Bronchial epithelial cell (primary cell): ENCODE results near the gene MILR1. TPM values are rescaled to one million over a fixed set of nuclear protein-coding genes. Genes with fewer than 3 reads are reported as not detected.
"Not testable (repeated sequence)": the region's sequence is repeated elsewhere in the genome, so short reads cannot be mapped to it uniquely, and the experiment has no call there.

Experiments
- DNase-seq: peaks from one replicate; pipeline ENCODE4 v3.0.0-alpha.2; 2010; ENCODE audit warnings: low read depth
- FAIRE-seq: peaks from 2 replicates; lab custom pipeline; 2011; peaks lifted over from hg19 to GRCh38; lab: Jason Lieb, UNC
- H3K27me3 ChIP-seq: 2 replicates; pipeline ENCODE4 v1.5.1; 2011; ENCODE audit warnings: low read length; ENCODE audit not compliant: control insufficient read depth, insufficient read depth
- H3K36me3 ChIP-seq: 2 replicates; pipeline ENCODE4 v1.5.1; 2011; ENCODE audit warnings: low read length; ENCODE audit not compliant: control insufficient read depth, insufficient read depth
- H3K4me3 ChIP-seq: 2 replicates; pipeline ENCODE4 v1.5.1; 2011; ENCODE audit warnings: mild to moderate bottlenecking, low read depth, low read length, control low read depth
- total RNA-seq: library from RNA; depleted of rRNA; stranded (reverse); fragments of >200 nt; gene quantifications from 2 replicates; pipeline ENCODE4 v1.2.1, GENCODE V29; 2014
- TF ChIP-seq, protein P1 (sequence below): IDR thresholded peaks from 2 replicates; pipeline ENCODE4 v1.5.1; 2011; ENCODE audit warnings: mild to moderate bottlenecking, moderate library complexity, low read length, control low read depth, inconsistent platforms; ENCODE audit not compliant: insufficient read depth, severe bottlenecking

Gene MILR1
- total RNA-seq, 1 donor from 2014 or later = 0.79 TPM

- TF ChIP-seq, protein P1, sequence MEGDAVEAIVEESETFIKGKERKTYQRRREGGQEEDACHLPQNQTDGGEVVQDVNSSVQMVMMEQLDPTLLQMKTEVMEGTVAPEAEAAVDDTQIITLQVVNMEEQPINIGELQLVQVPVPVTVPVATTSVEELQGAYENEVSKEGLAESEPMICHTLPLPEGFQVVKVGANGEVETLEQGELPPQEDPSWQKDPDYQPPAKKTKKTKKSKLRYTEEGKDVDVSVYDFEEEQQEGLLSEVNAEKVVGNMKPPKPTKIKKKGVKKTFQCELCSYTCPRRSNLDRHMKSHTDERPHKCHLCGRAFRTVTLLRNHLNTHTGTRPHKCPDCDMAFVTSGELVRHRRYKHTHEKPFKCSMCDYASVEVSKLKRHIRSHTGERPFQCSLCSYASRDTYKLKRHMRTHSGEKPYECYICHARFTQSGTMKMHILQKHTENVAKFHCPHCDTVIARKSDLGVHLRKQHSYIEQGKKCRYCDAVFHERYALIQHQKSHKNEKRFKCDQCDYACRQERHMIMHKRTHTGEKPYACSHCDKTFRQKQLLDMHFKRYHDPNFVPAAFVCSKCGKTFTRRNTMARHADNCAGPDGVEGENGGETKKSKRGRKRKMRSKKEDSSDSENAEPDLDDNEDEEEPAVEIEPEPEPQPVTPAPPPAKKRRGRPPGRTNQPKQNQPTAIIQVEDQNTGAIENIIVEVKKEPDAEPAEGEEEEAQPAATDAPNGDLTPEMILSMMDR = no peak
- Histone ChIP-seq H3K27me3 (peaks cover 1% of the 10 kb centered on the region), H3K36me3 (no peaks in the 10 kb centered on the region), H3K4me3 (no peak overlapping the region)
- no peak for DNase-seq
- no peak for FAIRE-seq
These were observed 24.5 kb upstream of the MILR1 start for GRCh38 chr17:64424324-64424849.

DNA sequence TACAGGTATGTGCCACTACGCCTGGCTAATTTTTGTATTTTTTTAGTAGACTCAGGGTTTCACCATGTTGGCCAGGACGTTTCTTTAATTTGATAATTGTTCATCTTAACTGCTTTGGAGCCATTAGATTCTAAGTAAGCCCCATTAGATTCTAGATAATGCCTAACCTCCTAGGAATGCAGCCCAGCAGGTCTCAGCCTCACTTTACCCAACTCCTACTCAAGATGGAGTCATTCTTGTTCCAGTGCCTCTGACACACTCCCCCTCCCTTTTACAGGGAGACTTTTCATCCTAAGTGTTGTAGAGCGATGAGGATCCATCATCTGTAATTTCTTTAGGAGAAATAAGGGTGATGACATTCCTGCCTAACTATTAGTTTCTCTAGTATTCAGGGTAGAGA lies 23.7 kb upstream of the MILR1 start:
- no peak overlapping the region for H3K4me3 ChIP-seq
- TF ChIP-seq, protein P1 = no peak
- peak; percentile 59 for DNase-seq

DNA sequence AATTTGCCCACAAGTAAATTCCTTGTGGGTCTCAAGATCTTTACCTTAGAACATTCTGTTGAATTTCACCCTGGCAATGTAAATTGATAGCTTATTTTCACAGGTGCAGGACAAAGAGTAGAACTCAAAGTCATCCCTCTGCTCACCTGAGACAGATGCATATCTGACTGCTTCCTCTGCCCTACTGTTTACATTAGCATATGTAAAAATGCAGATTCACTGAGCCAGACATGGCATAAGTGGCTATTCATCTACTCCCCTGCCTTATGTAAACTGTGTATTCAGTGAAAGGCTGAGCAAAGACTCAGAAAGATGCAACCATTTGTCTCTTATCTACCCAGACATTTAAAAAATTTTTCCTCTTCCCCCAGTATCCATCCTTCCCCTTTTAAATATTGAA lies 22.3 kb upstream of the MILR1 start:
- Histone ChIP-seq H3K4me3 (no peak overlapping the region), H3K36me3 (no peaks in the 10 kb centered on the region), H3K27me3 (peaks cover 1% of the 10 kb centered on the region)
- FAIRE-seq = no peak
- no peak for DNase-seq
- TF ChIP-seq, protein P1 = no peak

More for the DNA sequence above, 23.7 kb upstream of the MILR1 start:
- Histone ChIP-seq H3K27me3 (peaks cover 1% of the 10 kb centered on the region), H3K36me3 (no peaks in the 10 kb centered on the region)
- FAIRE-seq = no peak

DNA sequence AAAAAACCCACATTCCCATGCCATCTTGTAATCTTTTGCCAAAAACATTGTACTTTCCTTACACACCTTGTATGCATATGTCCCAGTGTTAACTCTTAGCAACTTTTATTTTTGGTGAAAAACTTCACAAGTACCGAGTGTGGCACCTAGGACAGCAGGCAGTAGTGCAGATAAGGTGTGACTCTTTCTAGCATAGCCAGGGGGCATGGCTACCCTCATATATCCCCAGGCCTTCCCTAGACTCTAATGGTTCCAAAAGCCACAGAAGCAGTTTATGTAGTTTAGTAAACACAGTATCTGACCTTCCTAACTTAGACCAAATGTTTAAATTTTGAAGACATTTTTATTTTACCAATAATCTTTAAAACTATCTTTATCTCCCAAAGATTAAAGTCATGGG lies 20.5 kb upstream of the MILR1 start:
- Histone ChIP-seq H3K4me3 (no peak overlapping the region), H3K27me3 (peaks cover 1% of the 10 kb centered on the region), H3K36me3 (no peaks in the 10 kb centered on the region)
- FAIRE-seq = no peak
- TF ChIP-seq, protein P1 = no peak
- DNase-seq = no peak

DNA sequence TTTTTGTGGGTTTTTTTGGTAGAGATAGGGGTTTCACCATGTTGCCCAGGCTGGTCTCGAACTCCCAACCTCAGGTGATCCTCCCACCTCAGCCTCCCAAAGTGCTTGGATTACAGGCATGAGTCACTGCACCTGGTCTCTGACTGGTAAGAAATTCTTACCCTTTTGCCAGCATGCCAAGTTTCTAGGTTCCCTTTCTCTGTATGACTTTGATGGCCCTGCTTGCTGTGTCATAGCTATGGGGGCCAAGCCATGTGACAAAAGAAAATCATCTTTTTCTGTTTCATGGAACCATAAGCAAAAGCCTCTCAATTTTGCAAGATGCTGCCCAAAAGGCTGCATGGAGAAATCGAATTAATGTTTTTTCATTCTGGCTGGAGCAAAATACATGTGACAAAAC lies 18.9 kb upstream of the MILR1 start:
- not testable (repeated sequence) for H3K36me3 ChIP-seq, FAIRE-seq, DNase-seq, H3K27me3 ChIP-seq, H3K4me3 ChIP-seq

DNA sequence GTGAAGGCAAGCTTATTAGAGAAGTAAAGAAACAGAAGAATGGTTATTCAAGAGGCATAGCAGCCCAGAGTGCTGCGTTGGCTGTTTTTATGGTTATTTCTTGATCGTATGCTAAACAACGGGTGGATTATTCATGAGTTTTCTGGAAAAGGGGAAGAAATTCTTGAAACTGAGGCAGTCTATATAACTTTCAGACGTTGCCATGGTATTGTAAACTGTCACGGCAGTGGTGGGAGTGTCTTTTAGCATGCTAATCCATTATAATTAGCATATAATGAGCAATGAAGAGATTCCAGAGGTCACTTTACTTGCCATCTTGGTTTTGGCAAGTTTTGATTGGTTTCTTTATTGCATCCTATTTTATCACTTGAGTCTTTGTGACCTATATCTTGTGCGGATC lies 17.4 kb upstream of the MILR1 start:
- Histone ChIP-seq H3K27me3 (peaks cover 1% of the 10 kb centered on the region), H3K4me3 (no peak overlapping the region), H3K36me3 (no peaks in the 10 kb centered on the region)
- TF ChIP-seq, protein P1 = no peak
- DNase-seq (no peak), FAIRE-seq (no peak)
